Right atrium auricular region (tissue), 2 donors: ENCODE measurements around the gene KCNA5. TPM values are rescaled to one million over a fixed set of nuclear protein-coding genes. Genes with fewer than 3 reads are reported as not detected.
A peak's percentile ranks its signal among the peaks of the same experiment; 100 is the strongest.

Source experiments
- DNase-seq: peaks from one replicate; pipeline ENCODE4 v3.0.0-alpha.2; 2019; ENCODE audit warnings: low spot score
- H3K27ac ChIP-seq, 2 donors: fragments of 200-600 bp; sonication (generic); 1 replicate in 1 of 2; 2 replicates in 1 of 2; pipeline ENCODE4 v1.5.1; 2016 to 2019
- H3K27me3 ChIP-seq, 2 donors: fragments of 200-600 bp; sonication (generic); one replicate each; pipeline versions ENCODE4 v1.5.1 to v1.6.0; 2017 to 2019
- H3K36me3 ChIP-seq: fragments of 200-600 bp; sonication (generic); one replicate; pipeline ENCODE4 v1.5.1; 2016
- H3K4me1 ChIP-seq, 2 donors: fragments of 200-600 bp; sonication (generic); one replicate each; pipeline versions ENCODE4 v1.5.1 to v1.6.0; 2017 to 2019
- H3K4me3 ChIP-seq, 2 donors: fragments of 200-600 bp; sonication (generic); 1 replicate in 1 of 2; 2 replicates in 1 of 2; pipeline ENCODE4 v1.5.1; 2017 to 2019; ENCODE audit warnings: mild to moderate bottlenecking in 1 of 2, moderate library complexity in 1 of 2
- H3K9me3 ChIP-seq, 2 donors: fragments of 200-600 bp; sonication (generic); one replicate each; pipeline ENCODE4 v1.5.1; 2019
- total RNA-seq, 2 donors: library from RNA; depleted of rRNA; stranded (reverse); fragments of >200 nt; gene quantifications; one replicate each; pipeline ENCODE4 v1.1.0, GENCODE V29; 2016
- TF ChIP-seq, protein P1 (sequence below), 2 donors: fragments of 200-600 bp; sonication (generic); IDR thresholded peaks; one replicate each; pipeline ENCODE4 v1.5.1; 2019; ENCODE audit warnings: antibody characterized with exemption in 2 of 2

The KCNA5 gene
- total RNA-seq, 2 donors from 2014 or later = 74.6 to 166 TPM

- H3K9me3 ChIP-seq = no peaks in the 10 kb centered on the region
- H3K27ac ChIP-seq = peak overlapping the region; percentile 41 to 44
Measured at GRCh38 chr12:5050542-5050941, 6.9 kb downstream of the KCNA5 start.

GRCh38 chr12:5051334-5051733 is 7.7 kb downstream of the KCNA5 start:
- H3K36me3 ChIP-seq = no peaks in the 10 kb centered on the region
- H3K27ac ChIP-seq = no peak overlapping the region
- DNase-seq = no peak
- H3K27me3 ChIP-seq = no peaks in the 10 kb centered on the region
- TF ChIP-seq, protein P1, sequence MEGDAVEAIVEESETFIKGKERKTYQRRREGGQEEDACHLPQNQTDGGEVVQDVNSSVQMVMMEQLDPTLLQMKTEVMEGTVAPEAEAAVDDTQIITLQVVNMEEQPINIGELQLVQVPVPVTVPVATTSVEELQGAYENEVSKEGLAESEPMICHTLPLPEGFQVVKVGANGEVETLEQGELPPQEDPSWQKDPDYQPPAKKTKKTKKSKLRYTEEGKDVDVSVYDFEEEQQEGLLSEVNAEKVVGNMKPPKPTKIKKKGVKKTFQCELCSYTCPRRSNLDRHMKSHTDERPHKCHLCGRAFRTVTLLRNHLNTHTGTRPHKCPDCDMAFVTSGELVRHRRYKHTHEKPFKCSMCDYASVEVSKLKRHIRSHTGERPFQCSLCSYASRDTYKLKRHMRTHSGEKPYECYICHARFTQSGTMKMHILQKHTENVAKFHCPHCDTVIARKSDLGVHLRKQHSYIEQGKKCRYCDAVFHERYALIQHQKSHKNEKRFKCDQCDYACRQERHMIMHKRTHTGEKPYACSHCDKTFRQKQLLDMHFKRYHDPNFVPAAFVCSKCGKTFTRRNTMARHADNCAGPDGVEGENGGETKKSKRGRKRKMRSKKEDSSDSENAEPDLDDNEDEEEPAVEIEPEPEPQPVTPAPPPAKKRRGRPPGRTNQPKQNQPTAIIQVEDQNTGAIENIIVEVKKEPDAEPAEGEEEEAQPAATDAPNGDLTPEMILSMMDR (IDR thresholded peaks at IDR 0.05) = no peak
- H3K9me3 ChIP-seq = no peaks in the 10 kb centered on the region
- peaks cover 0 to 29% of the 10 kb centered on the region in 2 donors for H3K4me1 ChIP-seq
- no peak overlapping the region for H3K4me3 ChIP-seq

More at GRCh38 chr12:5050542-5050941, 6.9 kb downstream of the KCNA5 start:
- Histone ChIP-seq H3K36me3 (no peaks in the 10 kb centered on the region), H3K27me3 (no peaks in the 10 kb centered on the region), H3K4me3 (no peak overlapping the region), H3K4me1 (peaks cover 0 to 29% of the 10 kb centered on the region in 2 donors)
- no peak for DNase-seq
- TF ChIP-seq, protein P1 (IDR thresholded peaks at IDR 0.05) = no peak

- DNase-seq = no peak
- Histone ChIP-seq H3K4me3 (no peak overlapping the region), H3K4me1 (peaks cover 0 to 24% of the 10 kb centered on the region in 2 donors), H3K27me3 (no peaks in the 10 kb centered on the region), H3K27ac (no peak overlapping the region), H3K9me3 (no peaks in the 10 kb centered on the region), H3K36me3 (no peaks in the 10 kb centered on the region)
- TF ChIP-seq, protein P1 (IDR thresholded peaks at IDR 0.05) = no peak
Measured at GRCh38 chr12:5051913-5052312, 8.2 kb downstream of the KCNA5 start.

DNA sequence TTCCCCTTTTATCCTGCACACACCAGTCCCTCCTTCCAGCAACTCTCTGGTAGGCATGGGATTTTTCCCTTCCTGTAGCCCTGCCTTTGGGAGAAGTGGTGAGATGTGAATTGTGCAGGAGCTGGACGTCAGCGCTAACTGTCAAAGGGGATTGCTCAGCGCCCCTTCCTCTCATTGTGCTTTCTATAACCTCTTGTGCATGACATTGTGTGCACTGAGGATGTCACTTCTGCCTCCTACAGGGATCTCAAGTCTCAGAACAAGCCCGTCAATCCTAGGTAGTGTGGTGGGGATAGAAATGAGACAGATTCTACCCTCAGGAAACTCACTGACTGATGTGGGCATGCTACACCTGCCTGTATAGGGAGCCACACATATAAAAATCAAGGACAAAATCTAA is 8.7 kb downstream of the KCNA5 start:
- DNase-seq = no peak
- H3K36me3 ChIP-seq = no peaks in the 10 kb centered on the region
- H3K4me3 ChIP-seq = no peak overlapping the region
- no peaks in the 10 kb centered on the region for H3K27me3 ChIP-seq
- H3K27ac ChIP-seq = no peak overlapping the region
- H3K4me1 ChIP-seq = peaks cover 0 to 19% of the 10 kb centered on the region in 2 donors
- TF ChIP-seq, protein P1 (IDR thresholded peaks at IDR 0.05) = no peak
- H3K9me3 ChIP-seq = no peaks in the 10 kb centered on the region

DNA sequence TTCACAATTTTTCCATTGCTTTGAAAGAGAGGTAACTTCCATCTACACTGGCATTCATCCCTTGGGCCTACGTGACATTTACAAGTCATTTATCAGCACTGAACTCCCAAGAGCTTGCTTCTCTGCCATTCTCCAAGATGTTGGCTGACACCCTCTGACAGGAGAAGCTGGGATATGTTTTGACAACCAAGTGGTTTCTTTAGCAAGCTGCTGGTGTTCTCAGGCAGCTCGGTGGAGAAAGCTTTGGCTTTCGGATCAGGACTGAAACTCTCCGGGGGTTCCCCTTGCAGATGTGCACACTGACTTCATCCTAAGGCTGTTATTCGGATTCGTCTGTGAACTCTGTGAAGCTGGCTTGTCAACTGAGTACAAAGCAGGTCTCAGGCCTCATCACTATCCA is 15.7 kb downstream of the KCNA5 start:
- Histone ChIP-seq H3K27me3 (no peaks in the 10 kb centered on the region), H3K9me3 (no peaks in the 10 kb centered on the region), H3K4me3 (no peak overlapping the region), H3K4me1 (peaks cover 0 to 31% of the 10 kb centered on the region in 2 donors), H3K27ac (peak overlapping the region; percentile 54 to 75), H3K36me3 (no peaks in the 10 kb centered on the region)
- TF ChIP-seq, protein P1 (IDR thresholded peaks at IDR 0.05) = no peak
- no peak for DNase-seq

GRCh38 chr12:5060958-5061357 is 17.3 kb downstream of the KCNA5 start:
- Histone ChIP-seq H3K4me1 (peaks cover 0 to 38% of the 10 kb centered on the region in 2 donors), H3K36me3 (no peaks in the 10 kb centered on the region), H3K27me3 (no peaks in the 10 kb centered on the region), H3K4me3 (no peak overlapping the region), H3K9me3 (no peaks in the 10 kb centered on the region), H3K27ac (peak overlapping the region in 1 of 2 donors; percentile 75)
- DNase-seq = no peak
- TF ChIP-seq, protein P1 (IDR thresholded peaks at IDR 0.05) = no peak
